Measurements from ENCODE around the gene LAMA3.
"Not testable (repeated sequence)": the region's sequence is repeated elsewhere in the genome, so short reads cannot be mapped to it uniquely, and the experiment has no call there.

LAMA3 gene

DNA sequence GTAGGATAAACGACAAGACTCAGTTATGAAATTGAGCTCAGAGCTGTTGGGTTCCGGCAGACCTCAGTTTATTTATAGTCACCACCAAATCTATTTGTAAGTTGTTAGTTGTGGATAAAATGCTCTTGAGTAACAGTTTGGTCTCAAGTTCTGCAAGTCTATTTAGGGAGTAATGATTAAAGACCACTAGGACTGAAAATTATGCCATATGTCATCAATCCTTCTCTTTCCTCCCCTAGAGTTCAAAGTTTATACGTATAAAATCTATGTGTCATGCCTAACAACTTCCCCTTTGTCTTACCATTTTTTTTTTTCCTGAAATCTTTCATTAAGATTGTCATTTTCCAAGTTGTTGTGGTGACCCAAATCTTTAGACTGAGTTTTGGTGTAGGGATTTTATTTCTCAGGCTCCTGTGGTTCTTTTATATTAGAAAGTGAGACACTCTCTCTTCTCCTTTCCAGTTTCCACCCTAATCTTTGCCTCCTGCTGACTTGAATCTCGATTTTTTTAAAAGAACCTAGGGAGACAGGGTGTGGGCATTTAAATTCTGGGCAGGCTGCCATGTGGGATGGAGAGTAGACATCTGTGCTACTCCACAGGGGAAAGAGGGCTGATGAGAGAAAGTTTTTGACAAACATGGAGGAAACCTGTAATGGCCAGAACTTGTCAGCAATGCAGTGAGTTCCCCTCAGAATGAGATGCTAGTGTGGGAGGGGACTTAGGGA is 51.0 kb downstream of the LAMA3 start:
- WGBS, 2 experiments: 77 to 78% methylated on average over 4 of the region's 4 CpGs
- Histone ChIP-seq H3K27me3 (ENCODE audit: control insufficient read depth, insufficient read depth, low read length, poor library complexity, severe bottlenecking) (no peaks in the 10 kb centered on the region), H3K9me3 (ENCODE audit: control insufficient read depth, low read length) (no peaks in the 10 kb centered on the region), H3K27ac (ENCODE audit: insufficient read depth, low read depth, low read length, poor library complexity, severe bottlenecking) (no peak overlapping the region), H3K4me1 (ENCODE audit: control insufficient read depth, insufficient read depth, low read length) (peaks cover 7% of the 10 kb centered on the region), H3K4me3 (ENCODE audit: insufficient read depth, low read depth, low read length) (no peak overlapping the region), H3K36me3 (ENCODE audit: control insufficient read depth, insufficient read depth, low read length) (no peaks in the 10 kb centered on the region)

DNA sequence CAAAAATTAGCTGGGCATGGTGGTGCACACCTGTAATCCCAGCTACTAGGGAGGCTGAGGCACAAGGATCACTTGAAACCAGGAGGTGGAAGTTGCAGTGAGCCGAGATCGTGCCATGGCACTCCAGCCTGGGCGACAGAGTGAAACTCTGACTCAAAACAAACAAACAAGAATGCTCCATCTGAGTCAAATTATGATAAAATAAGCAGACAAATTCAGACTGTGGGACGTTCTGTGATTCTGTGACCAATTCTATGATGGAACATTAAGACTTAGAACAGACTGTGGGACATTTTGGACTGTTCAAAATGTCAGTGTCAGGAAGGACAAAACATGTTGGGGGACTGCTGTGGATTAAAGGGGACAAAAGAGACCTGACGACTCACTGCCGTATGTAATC is 52.7 kb downstream of the LAMA3 start:
- not testable (repeated sequence) for H3K27ac ChIP-seq (ENCODE audit: insufficient read depth, low read depth, low read length, poor library complexity, severe bottlenecking); H3K9me3 ChIP-seq (ENCODE audit: control insufficient read depth, low read length); H3K4me1 ChIP-seq (ENCODE audit: control insufficient read depth, insufficient read depth, low read length); H3K4me3 ChIP-seq (ENCODE audit: insufficient read depth, low read depth, low read length); H3K27me3 ChIP-seq (ENCODE audit: control insufficient read depth, insufficient read depth, low read length, poor library complexity, severe bottlenecking); H3K36me3 ChIP-seq (ENCODE audit: control insufficient read depth, insufficient read depth, low read length)
- WGBS, 2 experiments: 89 to 98% methylated on average over 6 of the region's 6 CpGs

DNA sequence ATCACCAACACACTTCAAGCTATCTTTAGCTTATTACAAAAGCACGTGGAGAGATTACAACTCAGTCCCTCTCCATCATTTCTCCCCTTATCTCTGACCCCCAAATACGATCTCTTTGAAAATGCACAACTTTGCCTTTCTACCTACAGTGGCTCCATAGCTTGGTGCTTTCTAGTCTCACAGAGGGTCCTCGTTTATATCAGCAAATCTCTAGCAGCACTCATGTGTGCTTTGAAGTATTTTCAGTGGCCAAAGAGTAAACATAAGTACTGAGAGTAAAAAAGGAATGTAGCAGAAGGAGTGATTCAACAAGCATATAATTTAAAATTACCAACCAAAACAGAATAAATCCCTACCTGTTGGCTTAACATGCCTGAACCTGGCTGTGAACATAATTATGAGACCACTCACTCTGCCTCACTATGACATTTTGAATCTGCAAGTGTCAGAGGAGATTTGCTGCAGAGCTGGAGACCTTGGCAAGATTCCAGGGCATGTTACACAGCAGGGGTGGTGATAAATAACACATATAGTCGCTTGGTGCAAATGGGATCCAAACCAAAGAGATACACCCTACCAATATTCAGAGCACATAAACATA is 54.6 kb downstream of the LAMA3 start:
- WGBS, 2 experiments: 87 to 88% methylated on average over 4 of the region's 4 CpGs
- Histone ChIP-seq H3K4me1 (ENCODE audit: control insufficient read depth, insufficient read depth, low read length) (no peaks in the 10 kb centered on the region), H3K9me3 (ENCODE audit: control insufficient read depth, low read length) (no peaks in the 10 kb centered on the region), H3K27ac (ENCODE audit: insufficient read depth, low read depth, low read length, poor library complexity, severe bottlenecking) (no peak overlapping the region), H3K27me3 (ENCODE audit: control insufficient read depth, insufficient read depth, low read length, poor library complexity, severe bottlenecking) (no peaks in the 10 kb centered on the region), H3K4me3 (ENCODE audit: insufficient read depth, low read depth, low read length) (no peak overlapping the region), H3K36me3 (ENCODE audit: control insufficient read depth, insufficient read depth, low read length) (no peaks in the 10 kb centered on the region)

DNA sequence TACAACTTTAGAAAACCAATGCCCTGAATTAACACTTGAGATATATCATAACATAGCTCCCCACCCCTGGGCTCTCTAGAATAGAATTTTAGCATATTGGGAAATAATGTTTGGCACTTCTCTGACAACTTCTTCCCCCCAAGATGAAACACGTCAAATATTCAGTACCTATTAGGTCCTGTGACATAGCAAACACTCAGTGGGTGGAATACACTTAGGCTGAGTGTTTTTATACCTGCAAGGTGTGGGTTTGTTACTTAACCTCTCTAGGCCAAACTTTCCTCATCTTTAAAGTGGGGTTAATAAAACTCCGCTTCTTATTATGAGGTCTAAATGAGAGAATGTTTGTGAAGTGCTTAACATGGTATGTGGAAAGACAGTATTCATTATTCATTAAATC is 56.1 kb downstream of the LAMA3 start:
- H3K27ac ChIP-seq (ENCODE audit: insufficient read depth, low read depth, low read length, poor library complexity, severe bottlenecking): no peak overlapping the region
- H3K9me3 ChIP-seq (ENCODE audit: control insufficient read depth, low read length): no peaks in the 10 kb centered on the region
- H3K4me1 ChIP-seq (ENCODE audit: control insufficient read depth, insufficient read depth, low read length): no peaks in the 10 kb centered on the region
- 93 to 100% methylated on average over 1 to 2 of the region's 2 CpGs for WGBS, 2 experiments
- H3K27me3 ChIP-seq (ENCODE audit: control insufficient read depth, insufficient read depth, low read length, poor library complexity, severe bottlenecking): no peaks in the 10 kb centered on the region
- no peaks in the 10 kb centered on the region for H3K36me3 ChIP-seq (ENCODE audit: control insufficient read depth, insufficient read depth, low read length)
- H3K4me3 ChIP-seq (ENCODE audit: insufficient read depth, low read depth, low read length): no peak overlapping the region

DNA sequence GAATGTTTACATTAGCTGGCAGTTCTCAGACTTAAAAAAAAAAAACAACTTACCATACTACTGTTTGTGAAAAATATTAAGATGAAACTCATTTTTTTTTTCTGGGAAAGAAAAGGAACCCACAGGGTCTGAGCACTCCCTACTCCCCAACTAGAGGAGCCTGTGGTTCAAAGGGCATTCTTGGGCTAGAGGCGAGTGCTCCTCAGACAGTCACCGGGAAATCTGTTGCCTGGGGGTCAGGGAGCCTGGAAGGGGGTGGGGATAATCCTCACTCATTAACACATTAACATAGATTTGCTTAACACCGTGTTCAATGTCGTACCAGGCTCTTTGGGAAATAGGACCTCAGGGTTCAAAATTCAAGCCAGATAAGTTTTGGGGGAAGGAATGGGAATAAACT is 57.6 kb downstream of the LAMA3 start:
- H3K9me3 ChIP-seq (ENCODE audit: control insufficient read depth, low read length): no peaks in the 10 kb centered on the region
- H3K27ac ChIP-seq (ENCODE audit: insufficient read depth, low read depth, low read length, poor library complexity, severe bottlenecking): no peak overlapping the region
- no peaks in the 10 kb centered on the region for H3K36me3 ChIP-seq (ENCODE audit: control insufficient read depth, insufficient read depth, low read length)
- WGBS, 2 experiments: 62 to 76% methylated on average over 4 of the region's 4 CpGs
- H3K4me3 ChIP-seq (ENCODE audit: insufficient read depth, low read depth, low read length): no peak overlapping the region
- H3K4me1 ChIP-seq (ENCODE audit: control insufficient read depth, insufficient read depth, low read length): no peaks in the 10 kb centered on the region
- H3K27me3 ChIP-seq (ENCODE audit: control insufficient read depth, insufficient read depth, low read length, poor library complexity, severe bottlenecking): no peaks in the 10 kb centered on the region

DNA sequence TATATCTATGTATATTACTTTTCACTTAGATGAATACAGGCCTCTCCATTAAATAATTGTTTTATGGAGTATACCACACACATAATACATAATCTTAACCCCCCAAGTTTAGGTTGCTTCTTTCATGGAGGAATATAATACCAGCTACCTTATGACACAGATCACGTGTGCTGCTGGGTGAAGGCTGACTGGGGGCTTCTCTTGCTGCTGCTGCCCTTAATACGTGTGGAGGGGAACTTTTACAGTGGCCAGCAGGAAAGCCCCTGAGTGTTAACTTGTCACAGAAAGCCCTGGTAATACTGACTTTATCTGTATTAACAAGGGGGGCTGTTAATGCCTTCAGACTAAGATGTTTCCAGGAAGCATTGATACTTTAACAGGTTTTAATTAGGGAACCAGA is 63.1 kb downstream of the LAMA3 start:
- Histone ChIP-seq H3K9me3 (ENCODE audit: control insufficient read depth, low read length) (no peaks in the 10 kb centered on the region), H3K36me3 (ENCODE audit: control insufficient read depth, insufficient read depth, low read length) (no peaks in the 10 kb centered on the region), H3K27me3 (ENCODE audit: control insufficient read depth, insufficient read depth, low read length, poor library complexity, severe bottlenecking) (no peaks in the 10 kb centered on the region), H3K4me3 (ENCODE audit: insufficient read depth, low read depth, low read length) (no peak overlapping the region), H3K4me1 (ENCODE audit: control insufficient read depth, insufficient read depth, low read length) (peaks cover 9% of the 10 kb centered on the region), H3K27ac (ENCODE audit: insufficient read depth, low read depth, low read length, poor library complexity, severe bottlenecking) (no peak overlapping the region)
- 60 to 74% methylated on average over 2 of the region's 2 CpGs for WGBS, 2 experiments

DNA sequence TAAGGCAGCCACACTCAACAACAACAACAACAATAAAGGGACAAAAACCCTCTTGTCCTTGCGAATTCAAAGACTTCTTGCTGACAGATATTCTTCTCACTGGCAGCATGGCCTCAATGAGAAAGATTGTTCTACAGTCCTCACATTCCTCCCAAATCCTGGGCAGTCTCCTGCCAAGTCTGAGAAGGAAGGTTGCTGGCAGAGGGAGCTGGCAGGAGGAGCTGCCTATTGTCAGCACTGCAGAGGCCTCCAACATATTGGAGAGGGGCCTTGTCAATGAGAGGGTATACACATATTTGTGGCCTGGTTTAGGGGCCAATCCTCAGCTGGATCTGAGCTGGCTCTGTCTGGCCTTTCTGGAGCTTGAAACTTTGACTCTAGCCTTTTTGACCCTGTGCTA is 63.5 kb downstream of the LAMA3 start:
- Histone ChIP-seq H3K4me1 (ENCODE audit: control insufficient read depth, insufficient read depth, low read length) (peaks cover 9% of the 10 kb centered on the region), H3K4me3 (ENCODE audit: insufficient read depth, low read depth, low read length) (no peak overlapping the region), H3K27me3 (ENCODE audit: control insufficient read depth, insufficient read depth, low read length, poor library complexity, severe bottlenecking) (no peaks in the 10 kb centered on the region), H3K9me3 (ENCODE audit: control insufficient read depth, low read length) (no peaks in the 10 kb centered on the region), H3K36me3 (ENCODE audit: control insufficient read depth, insufficient read depth, low read length) (no peaks in the 10 kb centered on the region), H3K27ac (ENCODE audit: insufficient read depth, low read depth, low read length, poor library complexity, severe bottlenecking) (no peak overlapping the region)
- 57% methylated on average over 1 of the region's 1 CpG for WGBS, 2 experiments

DNA sequence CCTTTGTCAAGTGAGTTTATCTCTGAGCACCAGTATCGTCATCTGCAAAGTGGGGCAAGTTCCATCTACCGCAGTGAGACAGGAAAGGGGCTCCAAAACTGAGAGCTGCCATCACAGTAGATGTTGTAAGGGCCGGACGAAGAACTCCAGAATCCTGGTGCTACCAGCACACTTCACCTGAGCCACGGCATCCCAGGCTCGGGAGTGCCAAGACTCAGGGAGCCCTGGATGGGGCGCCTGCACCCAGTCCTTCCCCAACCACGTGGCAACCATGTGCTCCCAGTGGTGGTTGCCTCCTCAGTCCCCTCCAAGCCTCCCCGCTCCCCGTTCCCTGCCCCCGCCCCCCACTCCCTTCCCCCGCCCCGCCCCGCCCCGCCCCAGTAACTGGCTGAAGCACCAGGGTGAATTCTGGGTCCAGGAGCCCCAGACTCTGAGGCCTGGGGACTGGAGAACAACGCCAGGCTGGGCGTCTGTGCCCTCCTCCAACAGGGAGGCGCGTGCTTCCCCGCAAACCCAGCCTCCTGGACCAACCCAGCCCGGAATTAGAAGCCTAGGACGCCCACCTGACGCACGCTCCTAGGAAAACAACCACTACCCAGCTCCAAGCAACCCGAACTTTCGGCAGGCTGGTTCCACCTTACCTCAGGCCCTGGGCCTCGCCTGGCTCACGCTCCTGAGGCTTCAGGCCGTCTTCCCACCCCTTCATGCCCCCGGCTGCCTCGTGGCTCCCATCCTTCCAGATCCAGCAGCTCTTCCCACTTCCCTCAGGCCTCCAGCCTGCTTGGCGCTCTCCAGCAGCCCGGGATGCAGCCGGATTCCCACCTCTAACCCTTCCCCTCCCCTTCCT is 67.6 kb downstream of the LAMA3 start:
- Histone ChIP-seq H3K4me1 (ENCODE audit: control insufficient read depth, insufficient read depth, low read length) (peaks cover 9% of the 10 kb centered on the region), H3K9me3 (ENCODE audit: control insufficient read depth, low read length) (no peaks in the 10 kb centered on the region), H3K36me3 (ENCODE audit: control insufficient read depth, insufficient read depth, low read length) (no peaks in the 10 kb centered on the region), H3K27me3 (ENCODE audit: control insufficient read depth, insufficient read depth, low read length, poor library complexity, severe bottlenecking) (no peaks in the 10 kb centered on the region), H3K4me3 (ENCODE audit: insufficient read depth, low read depth, low read length) (no peak overlapping the region), H3K27ac (ENCODE audit: insufficient read depth, low read depth, low read length, poor library complexity, severe bottlenecking) (no peak overlapping the region)
- 85 to 86% methylated on average over 28 to 34 of the region's 34 CpGs for WGBS, 2 experiments

DNA sequence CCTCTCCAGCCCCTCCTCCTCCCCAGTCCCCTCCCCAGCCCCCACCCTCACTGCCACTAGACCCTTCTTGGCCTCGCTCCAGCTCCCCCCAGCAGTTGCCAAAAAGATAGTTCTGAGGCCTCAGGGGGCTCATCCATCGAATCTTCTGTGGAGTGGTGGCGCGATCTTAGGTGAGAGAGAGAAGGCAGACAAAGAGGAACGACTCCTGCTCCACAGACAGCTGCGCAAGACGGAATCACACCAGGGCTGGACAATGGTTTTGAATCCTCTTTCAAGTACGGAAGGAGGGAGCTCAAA is 68.1 kb downstream of the LAMA3 start:
- H3K4me3 ChIP-seq (ENCODE audit: insufficient read depth, low read depth, low read length): no peak overlapping the region
- 85 to 89% methylated on average over 8 of the region's 8 CpGs for WGBS, 2 experiments
- no peaks in the 10 kb centered on the region for H3K9me3 ChIP-seq (ENCODE audit: control insufficient read depth, low read length)

DNA sequence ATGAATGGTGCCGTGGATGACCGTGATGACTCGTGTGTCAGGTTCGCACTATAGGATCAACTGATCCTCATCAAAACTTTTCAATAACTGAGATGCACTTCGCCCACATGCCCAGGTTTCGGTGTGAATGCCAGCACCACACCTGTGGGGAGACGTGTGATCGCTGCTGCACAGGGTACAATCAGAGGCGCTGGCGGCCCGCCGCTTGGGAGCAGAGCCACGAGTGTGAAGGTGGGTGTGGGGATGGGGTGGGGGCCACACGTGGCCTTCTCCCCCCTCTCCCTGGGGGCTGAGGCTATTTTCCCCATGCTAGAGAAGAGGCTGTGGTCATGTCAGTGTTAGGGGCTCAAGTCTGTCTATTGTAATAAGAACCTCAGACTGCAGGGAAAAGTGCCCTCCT is 69.0 kb downstream of the LAMA3 start:
- Histone ChIP-seq H3K27ac (ENCODE audit: insufficient read depth, low read depth, low read length, poor library complexity, severe bottlenecking) (no peak overlapping the region), H3K4me1 (ENCODE audit: control insufficient read depth, insufficient read depth, low read length) (no peaks in the 10 kb centered on the region), H3K27me3 (ENCODE audit: control insufficient read depth, insufficient read depth, low read length, poor library complexity, severe bottlenecking) (no peaks in the 10 kb centered on the region), H3K4me3 (ENCODE audit: insufficient read depth, low read depth, low read length) (no peak overlapping the region), H3K9me3 (ENCODE audit: control insufficient read depth, low read length) (no peaks in the 10 kb centered on the region), H3K36me3 (ENCODE audit: control insufficient read depth, insufficient read depth, low read length) (no peaks in the 10 kb centered on the region)
- 87 to 89% methylated on average over 14 of the region's 14 CpGs for WGBS, 2 experiments

More for the DNA sequence above, 68.1 kb downstream of the LAMA3 start:
- H3K27me3 ChIP-seq (ENCODE audit: control insufficient read depth, insufficient read depth, low read length, poor library complexity, severe bottlenecking): no peaks in the 10 kb centered on the region
- H3K27ac ChIP-seq (ENCODE audit: insufficient read depth, low read depth, low read length, poor library complexity, severe bottlenecking): no peak overlapping the region
- H3K4me1 ChIP-seq (ENCODE audit: control insufficient read depth, insufficient read depth, low read length): peaks cover 7% of the 10 kb centered on the region
- no peaks in the 10 kb centered on the region for H3K36me3 ChIP-seq (ENCODE audit: control insufficient read depth, insufficient read depth, low read length)
